HepG2 (cell line): ENCODE measurements around the gene RAB3A.
"Not testable (repeated sequence)": the region's sequence is repeated elsewhere in the genome, so short reads cannot be mapped to it uniquely, and the experiment has no call there.

Experiments used
- GATAD1 ChIP-seq: IDR thresholded peaks from 2 replicates; pipeline ENCODE4 v1.6.1; 2016; ENCODE audit warnings: missing genetic modification reagents, missing compliant biosample characterization
- KAT7 ChIP-seq: IDR thresholded peaks from 2 replicates; pipeline ENCODE4 v1.6.1; 2018; ENCODE audit warnings: borderline replicate concordance, missing compliant biosample characterization
- NFE2 ChIP-seq: sonication (generic); formaldehyde crosslinking; IDR thresholded peaks from 2 replicates; pipeline ENCODE4 v1.4.0; 2020; ENCODE audit warnings: missing genetic modification reagents
- POLR2A ChIP-seq, 2 experiments: IDR thresholded peaks; 2 replicates each; pipeline ENCODE4 v1.6.1; 2011; ENCODE audit warnings: low read depth in 2 of 2, low read length in 2 of 2, mild to moderate bottlenecking in 1 of 2, moderate library complexity in 1 of 2; ENCODE audit not compliant: insufficient read depth in 1 of 2
- POLR2AphosphoS5 ChIP-seq: IDR thresholded peaks from 2 replicates; pipeline ENCODE4 v1.6.1; 2012; ENCODE audit warnings: low read depth, low read length
- ZFP82 ChIP-seq: sonication (generic); formaldehyde crosslinking; IDR thresholded peaks from 2 replicates; pipeline ENCODE4 v1.5.1; 2020; ENCODE audit warnings: mild to moderate bottlenecking, missing genetic modification reagents, borderline replicate concordance
- ZNF274 ChIP-seq: sonication (generic); formaldehyde crosslinking; IDR thresholded peaks from 2 replicates; pipeline ENCODE4 v1.5.1; 2020; ENCODE audit warnings: mild to moderate bottlenecking, missing genetic modification reagents
- ZNF317 ChIP-seq: sonication (generic); formaldehyde crosslinking; IDR thresholded peaks from 2 replicates; pipeline ENCODE4 v1.5.0; 2020; ENCODE audit warnings: mild to moderate bottlenecking, missing genetic modification reagents
- TF ChIP-seq, protein P1 (sequence below): sonication (generic); formaldehyde crosslinking; IDR thresholded peaks from 2 replicates; pipeline ENCODE4 v1.5.0; 2020; ENCODE audit warnings: mild to moderate bottlenecking, missing genetic modification reagents, moderate library complexity

DNA sequence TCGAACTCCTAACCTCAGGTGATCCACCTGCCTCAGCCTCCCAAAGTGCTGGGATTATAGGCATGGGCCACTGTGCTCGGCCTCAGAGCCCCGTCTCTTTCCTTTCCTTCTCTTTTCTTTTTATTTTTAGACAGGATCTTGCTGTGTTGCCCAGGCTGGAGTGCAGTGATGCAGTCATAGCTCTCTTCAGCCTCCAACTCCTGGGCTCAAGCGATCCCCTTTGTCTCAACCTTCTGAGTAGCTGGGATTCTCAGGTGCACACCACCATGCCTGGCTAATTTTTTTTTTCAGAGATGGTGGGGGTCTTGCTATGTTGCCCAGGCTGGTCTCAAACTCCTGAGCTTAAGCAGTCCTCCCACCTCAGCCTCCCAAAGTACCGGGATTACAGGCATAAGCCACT, 6.1 kb upstream of the RAB3A start:
- TF ChIP-seq, protein P1, sequence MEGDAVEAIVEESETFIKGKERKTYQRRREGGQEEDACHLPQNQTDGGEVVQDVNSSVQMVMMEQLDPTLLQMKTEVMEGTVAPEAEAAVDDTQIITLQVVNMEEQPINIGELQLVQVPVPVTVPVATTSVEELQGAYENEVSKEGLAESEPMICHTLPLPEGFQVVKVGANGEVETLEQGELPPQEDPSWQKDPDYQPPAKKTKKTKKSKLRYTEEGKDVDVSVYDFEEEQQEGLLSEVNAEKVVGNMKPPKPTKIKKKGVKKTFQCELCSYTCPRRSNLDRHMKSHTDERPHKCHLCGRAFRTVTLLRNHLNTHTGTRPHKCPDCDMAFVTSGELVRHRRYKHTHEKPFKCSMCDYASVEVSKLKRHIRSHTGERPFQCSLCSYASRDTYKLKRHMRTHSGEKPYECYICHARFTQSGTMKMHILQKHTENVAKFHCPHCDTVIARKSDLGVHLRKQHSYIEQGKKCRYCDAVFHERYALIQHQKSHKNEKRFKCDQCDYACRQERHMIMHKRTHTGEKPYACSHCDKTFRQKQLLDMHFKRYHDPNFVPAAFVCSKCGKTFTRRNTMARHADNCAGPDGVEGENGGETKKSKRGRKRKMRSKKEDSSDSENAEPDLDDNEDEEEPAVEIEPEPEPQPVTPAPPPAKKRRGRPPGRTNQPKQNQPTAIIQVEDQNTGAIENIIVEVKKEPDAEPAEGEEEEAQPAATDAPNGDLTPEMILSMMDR (CRISPR knock-in tag) = not testable (repeated sequence)
- TF ChIP-seq ZFP82 (CRISPR knock-in tag); NFE2; POLR2AphosphoS5; GATAD1 (CRISPR knock-in tag); POLR2A (IDR thresholded peaks at IDR 0.05; ENCODE audit: insufficient read depth in 1 of 2, low read depth in 2 of 2, low read length in 2 of 2); ZNF317 (CRISPR knock-in tag); ZNF274 (CRISPR knock-in tag); KAT7 (CRISPR knock-in tag): not testable (repeated sequence)
